GM06990 (cell line): ENCODE data around the gene METAP2.

Experiments
- DNase-seq: peaks from one replicate; pipeline ENCODE4 v3.0.0-alpha.2; 2011; ENCODE audit not compliant: insufficient read length; ENCODE audit errors: extremely low read depth
- H3K27me3 ChIP-seq: replicated peaks from 2 replicates; pipeline ENCODE4 v1.6.0; 2011; ENCODE audit warnings: low read length; ENCODE audit not compliant: control insufficient read depth, insufficient read depth
- H3K36me3 ChIP-seq: 2 replicates; pipeline ENCODE4 v1.5.1; 2011; ENCODE audit warnings: low read length; ENCODE audit not compliant: control insufficient read depth, insufficient read depth
- H3K4me3 ChIP-seq: replicated peaks from 2 replicates; pipeline ENCODE4 v1.5.1; 2011; ENCODE audit warnings: low read depth, mild to moderate bottlenecking, control low read depth, low read length
- TF ChIP-seq, protein P1 (sequence below): IDR thresholded peaks from 2 replicates; pipeline ENCODE4 v1.5.1; 2011; ENCODE audit warnings: low read length, control low read depth, mild to moderate bottlenecking, inconsistent platforms; ENCODE audit not compliant: insufficient read depth, poor library complexity, severe bottlenecking

METAP2 gene

DNA sequence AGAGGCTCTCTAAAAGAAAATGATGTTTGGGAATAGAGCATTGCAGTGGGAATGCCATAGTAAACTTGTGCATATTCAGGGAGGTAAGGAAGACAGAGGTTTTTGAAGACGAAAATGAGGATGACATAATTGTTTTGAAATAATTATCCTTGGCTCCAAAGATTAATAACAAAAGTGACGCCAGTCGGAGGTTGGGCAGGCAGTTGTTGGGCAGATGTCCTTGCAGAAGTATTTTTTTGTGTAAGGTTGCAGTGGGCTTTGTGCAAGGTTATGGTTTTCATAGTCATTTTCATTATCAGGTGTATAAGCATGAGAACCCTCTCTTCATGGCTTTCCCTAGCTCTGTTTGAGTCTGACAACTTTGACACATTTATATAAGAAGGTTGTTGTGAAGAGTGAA lies 35.3 kb downstream of the METAP2 start:
- TF ChIP-seq, protein P1, sequence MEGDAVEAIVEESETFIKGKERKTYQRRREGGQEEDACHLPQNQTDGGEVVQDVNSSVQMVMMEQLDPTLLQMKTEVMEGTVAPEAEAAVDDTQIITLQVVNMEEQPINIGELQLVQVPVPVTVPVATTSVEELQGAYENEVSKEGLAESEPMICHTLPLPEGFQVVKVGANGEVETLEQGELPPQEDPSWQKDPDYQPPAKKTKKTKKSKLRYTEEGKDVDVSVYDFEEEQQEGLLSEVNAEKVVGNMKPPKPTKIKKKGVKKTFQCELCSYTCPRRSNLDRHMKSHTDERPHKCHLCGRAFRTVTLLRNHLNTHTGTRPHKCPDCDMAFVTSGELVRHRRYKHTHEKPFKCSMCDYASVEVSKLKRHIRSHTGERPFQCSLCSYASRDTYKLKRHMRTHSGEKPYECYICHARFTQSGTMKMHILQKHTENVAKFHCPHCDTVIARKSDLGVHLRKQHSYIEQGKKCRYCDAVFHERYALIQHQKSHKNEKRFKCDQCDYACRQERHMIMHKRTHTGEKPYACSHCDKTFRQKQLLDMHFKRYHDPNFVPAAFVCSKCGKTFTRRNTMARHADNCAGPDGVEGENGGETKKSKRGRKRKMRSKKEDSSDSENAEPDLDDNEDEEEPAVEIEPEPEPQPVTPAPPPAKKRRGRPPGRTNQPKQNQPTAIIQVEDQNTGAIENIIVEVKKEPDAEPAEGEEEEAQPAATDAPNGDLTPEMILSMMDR = no peak
- DNase-seq = no peak
- H3K36me3 ChIP-seq = peaks cover 9% of the 10 kb centered on the region

DNA sequence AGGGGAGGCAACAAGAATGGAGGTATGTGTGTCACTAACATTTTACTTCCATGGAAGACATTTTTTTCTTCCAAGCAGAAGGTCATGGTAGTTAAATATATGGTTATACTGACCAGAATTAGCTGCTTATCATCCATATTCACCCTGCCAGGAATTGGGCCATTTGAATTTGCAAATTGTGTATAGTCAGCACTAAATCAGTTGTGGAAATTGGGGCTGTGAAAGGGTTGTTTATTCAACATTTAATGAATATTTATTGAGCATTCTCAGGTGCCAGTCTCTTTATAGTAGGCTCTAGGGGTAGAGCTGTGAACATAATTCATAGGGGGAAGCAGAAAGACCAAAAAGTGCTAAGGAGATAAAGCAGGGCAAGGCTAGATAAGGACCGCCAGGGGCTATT lies 38.0 kb downstream of the METAP2 start:
- no peak for DNase-seq
- TF ChIP-seq, protein P1 = no peak
- Histone ChIP-seq H3K4me3 (no peak overlapping the region), H3K36me3 (peaks cover 9% of the 10 kb centered on the region), H3K27me3 (no peaks in the 10 kb centered on the region)

More for the DNA sequence above, 35.3 kb downstream of the METAP2 start:
- H3K4me3 ChIP-seq = no peak overlapping the region
- H3K27me3 ChIP-seq = no peaks in the 10 kb centered on the region

DNA sequence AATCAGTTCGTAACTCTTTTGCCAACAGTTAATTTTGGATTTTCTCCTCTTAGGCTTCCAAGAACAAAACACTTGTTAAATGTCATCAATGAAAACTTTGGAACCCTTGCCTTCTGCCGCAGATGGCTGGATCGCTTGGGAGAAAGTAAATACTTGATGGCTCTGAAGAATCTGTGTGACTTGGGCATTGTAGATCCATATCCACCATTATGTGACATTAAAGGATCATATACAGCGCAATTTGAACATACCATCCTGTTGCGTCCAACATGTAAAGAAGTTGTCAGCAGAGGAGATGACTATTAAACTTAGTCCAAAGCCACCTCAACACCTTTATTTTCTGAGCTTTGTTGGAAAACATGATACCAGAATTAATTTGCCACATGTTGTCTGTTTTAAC lies 39.6 kb downstream of the METAP2 start:
- H3K27me3 ChIP-seq = no peaks in the 10 kb centered on the region
- no peak for DNase-seq
- no peak overlapping the region for H3K4me3 ChIP-seq
- TF ChIP-seq, protein P1 = no peak
- H3K36me3 ChIP-seq = peaks cover 9% of the 10 kb centered on the region

DNA sequence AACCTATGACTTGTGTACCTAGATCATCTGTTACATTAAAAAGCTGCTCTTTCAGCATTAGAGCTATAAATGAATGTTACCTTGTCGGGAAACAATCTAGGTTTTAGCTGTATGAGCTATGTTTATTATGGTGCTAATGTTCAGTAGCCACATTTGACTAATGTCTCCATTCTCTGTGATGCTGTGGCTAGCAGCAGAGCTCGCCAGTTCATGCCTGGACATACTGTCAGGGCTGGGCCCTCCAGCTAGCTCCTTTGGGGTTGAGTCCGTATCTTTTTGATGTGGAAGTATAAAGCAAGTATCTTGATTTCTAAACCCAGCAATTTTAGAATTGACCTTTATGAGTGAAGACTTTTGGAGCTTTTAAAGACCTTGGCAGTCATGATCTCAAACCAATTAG lies 41.2 kb downstream of the METAP2 start:
- no peak overlapping the region for H3K4me3 ChIP-seq

DNA sequence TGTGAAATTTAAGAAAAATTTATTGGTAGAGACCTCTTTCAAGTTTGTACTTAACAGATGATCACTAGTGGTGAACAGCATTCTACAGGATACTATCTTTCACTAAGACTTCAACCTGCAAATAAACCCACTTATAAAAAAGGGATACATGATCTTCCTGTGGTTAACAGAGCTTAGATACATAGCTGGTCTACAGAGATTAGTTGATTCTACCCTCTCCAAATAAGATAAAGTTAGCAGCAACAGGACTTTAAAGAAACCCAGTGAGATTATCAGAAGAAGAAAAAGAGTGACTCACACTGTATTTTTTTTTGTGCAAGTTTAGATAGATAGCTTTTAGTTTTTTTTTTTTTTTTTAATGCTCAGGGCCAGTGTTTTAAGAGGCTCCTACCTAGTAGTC lies 42.8 kb downstream of the METAP2 start:
- Histone ChIP-seq H3K4me3 (no peak overlapping the region), H3K27me3 (no peaks in the 10 kb centered on the region), H3K36me3 (peaks cover 6% of the 10 kb centered on the region)
- DNase-seq = no peak
- TF ChIP-seq, protein P1 = no peak

More for the DNA sequence above, 41.2 kb downstream of the METAP2 start:
- H3K36me3 ChIP-seq = peaks cover 9% of the 10 kb centered on the region
- TF ChIP-seq, protein P1 = no peak
- H3K27me3 ChIP-seq = no peaks in the 10 kb centered on the region
- no peak for DNase-seq

DNA sequence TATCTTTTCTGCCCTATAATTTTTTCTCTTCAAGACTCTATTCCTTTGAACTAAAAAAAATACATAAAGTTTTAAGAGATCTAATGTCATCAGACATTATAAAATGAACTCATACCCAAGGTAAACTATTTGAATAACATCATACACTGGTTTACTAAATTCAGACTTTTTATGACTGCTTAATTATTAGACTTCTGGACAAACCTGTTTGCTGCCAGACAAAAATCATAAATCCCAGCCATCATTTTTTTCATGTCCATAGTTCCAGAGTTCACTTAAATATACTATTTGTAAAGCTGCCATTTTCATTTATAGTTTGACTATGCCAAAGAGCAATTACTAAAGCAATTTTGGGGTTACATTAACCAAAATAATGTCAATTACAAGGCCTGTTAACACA lies 43.3 kb downstream of the METAP2 start:
- no peaks in the 10 kb centered on the region for H3K27me3 ChIP-seq
- DNase-seq = no peak
- no peak overlapping the region for H3K4me3 ChIP-seq
- H3K36me3 ChIP-seq = peaks cover 4% of the 10 kb centered on the region
- TF ChIP-seq, protein P1 = no peak
